ENCODE results near the gene FOXC1.

Gene FOXC1

GRCh38 chr6:1634081-1634480, 24.4 kb downstream of the FOXC1 start:
- no peak for TF ChIP-seq ZFX (IDR thresholded peaks at IDR 0.05; ENCODE audit: borderline replicate concordance)
- TF ChIP-seq CTCF (IDR thresholded peaks at IDR 0.05): no peak
- no peak overlapping the region for H3K27ac ChIP-seq

DNA sequence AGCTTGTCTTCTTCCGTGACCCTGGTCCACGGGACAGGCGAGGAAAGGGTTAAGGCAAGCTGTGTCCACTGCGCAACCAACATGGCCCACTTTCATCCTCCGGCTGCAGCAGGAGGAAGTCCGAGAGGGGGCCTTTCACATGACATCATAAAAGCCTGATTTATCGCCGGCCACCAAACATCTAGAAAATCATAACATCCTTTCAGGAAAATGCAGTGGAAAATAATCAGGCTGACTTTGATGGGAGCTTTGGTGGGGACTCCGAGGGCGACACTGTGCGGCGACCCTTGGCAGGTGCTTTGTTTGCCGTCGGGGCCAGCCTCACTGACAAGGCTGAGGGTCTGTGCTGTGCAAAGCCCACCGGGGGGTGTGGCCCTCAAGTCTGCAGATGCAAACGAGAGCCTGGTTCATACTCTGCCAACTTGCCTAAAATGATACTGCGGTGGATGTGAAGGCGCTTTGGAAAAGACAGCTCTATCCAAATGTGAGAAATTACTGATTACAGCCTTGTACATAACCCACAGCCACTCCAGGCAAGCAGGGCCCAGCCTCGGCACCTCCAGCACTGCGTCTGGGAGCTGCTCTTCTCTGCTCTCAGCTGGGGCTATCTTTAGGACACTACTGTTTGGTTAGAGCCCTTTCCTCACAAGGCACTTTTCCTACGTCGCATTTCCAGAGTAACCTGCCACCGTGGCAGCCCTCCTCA, 25.7 kb downstream of the FOXC1 start:
- H3K27ac ChIP-seq: no peak overlapping the region
- no peak for TF ChIP-seq ZFX (IDR thresholded peaks at IDR 0.05; ENCODE audit: borderline replicate concordance)
- no peak for TF ChIP-seq CTCF (IDR thresholded peaks at IDR 0.05)

DNA sequence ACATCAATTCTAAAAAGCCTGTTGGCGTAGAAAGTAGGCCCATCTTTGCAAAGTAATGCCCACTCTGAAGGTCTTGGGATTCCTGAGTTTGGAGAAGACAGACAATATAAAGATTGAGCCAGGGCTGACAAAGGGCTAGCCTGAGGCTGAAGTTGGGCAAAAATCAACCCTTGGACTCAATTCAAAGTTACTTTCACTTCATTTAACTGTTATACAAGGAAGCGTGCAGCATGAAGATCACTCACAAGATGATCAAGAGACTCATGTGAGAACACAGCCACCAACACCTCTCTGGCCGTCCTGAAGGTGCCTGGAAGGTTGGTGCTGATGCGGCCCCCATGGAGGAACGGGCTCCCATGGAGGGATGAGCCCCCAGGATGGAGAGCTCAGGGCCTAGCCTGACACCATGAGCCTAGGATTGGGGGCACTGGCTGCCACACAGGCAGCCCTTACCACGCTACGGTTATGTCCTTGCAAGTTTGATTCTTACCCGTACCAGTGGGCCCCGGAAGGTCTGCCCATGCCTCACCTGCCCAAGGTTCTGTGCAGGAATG, 26.6 kb downstream of the FOXC1 start:
- H3K27ac ChIP-seq: no peak overlapping the region
- TF ChIP-seq CTCF (IDR thresholded peaks at IDR 0.05) (no peak), ZFX (IDR thresholded peaks at IDR 0.05; ENCODE audit: borderline replicate concordance) (no peak)

DNA sequence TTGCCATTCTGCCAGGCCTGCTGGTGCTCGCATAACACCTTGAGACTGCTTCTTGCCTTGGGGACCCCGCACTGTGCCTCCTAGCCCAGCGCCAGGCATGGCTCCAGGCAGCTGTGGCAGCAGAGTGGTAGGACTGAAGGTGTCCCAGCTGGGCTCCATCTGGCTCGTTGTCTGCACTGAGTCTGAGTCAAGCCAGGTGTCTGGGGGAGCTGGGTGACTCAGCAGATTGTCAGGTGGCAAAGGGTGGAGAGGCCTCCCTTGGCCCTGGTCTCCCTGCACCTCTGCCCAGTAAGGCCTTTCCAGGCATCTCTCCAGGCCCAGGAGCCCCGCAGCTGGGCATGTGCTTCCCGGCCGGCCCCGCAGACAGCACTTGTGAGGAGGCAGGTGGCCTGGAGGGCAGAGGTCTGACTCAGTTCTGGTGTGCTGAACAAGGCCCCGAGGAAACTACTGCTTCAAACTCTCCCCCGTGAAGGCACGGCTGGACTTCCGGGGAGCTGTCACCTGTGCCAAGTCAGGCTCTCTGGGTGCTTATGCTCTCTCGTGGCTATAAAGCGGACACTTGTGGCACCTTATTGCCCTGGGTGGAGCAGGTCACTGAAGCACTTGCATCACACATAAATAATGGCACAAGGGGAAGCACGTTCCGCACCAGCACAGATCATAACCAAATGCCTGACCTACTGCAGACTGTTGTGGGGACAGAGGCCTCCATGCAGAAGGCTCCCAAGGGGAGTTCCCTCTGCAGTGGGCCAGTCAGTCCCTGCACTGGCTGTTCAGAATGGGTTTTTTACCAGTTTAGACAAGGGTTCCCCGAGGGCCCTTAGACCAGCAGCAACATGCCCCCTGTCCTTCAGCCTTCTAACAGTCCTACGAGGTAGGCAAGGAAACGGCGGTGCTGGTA, 27.5 kb downstream of the FOXC1 start:
- TF ChIP-seq CTCF (IDR thresholded peaks at IDR 0.05): no peak
- no peak overlapping the region for H3K27ac ChIP-seq

DNA sequence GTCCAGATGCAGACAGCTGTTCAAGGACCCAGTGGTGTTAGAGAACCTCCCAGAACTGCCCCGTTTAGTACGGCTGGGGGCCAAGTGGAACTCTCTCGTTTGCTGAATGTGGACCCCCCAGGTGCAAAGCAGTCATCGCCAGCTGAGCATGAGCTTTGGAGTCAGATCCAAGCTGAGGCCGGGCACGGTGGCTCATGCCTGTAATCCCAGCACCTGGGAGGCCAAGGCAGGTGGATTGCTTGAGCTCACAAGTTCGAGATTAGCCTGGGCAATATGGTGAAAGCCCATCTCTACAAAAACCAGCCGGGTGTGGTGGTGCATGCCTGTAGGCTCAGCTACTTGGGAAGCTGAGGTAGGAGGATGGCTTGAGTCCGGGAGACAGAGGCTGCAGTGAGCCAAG, 29.7 kb downstream of the FOXC1 start:
- no peak for TF ChIP-seq CTCF (IDR thresholded peaks at IDR 0.05)
- TF ChIP-seq ZFX (IDR thresholded peaks at IDR 0.05; ENCODE audit: borderline replicate concordance): no peak

GRCh38 chr6:1640476-1640875, 30.8 kb downstream of the FOXC1 start:
- no peak overlapping the region for H3K27ac ChIP-seq
- no peak for TF ChIP-seq ZFX (IDR thresholded peaks at IDR 0.05; ENCODE audit: borderline replicate concordance)
- TF ChIP-seq CTCF (IDR thresholded peaks at IDR 0.05): no peak

More for the DNA sequence above, 29.7 kb downstream of the FOXC1 start:
- no peak overlapping the region for H3K27ac ChIP-seq
